ENCODE results near the gene SIRT2. TPM values are rescaled to one million over a fixed set of nuclear protein-coding genes. Genes with fewer than 3 reads are reported as not detected.

The SIRT2 gene
- total and polyA plus RNA-seq, 2 of the 13 experiments (the other 11 are each of a cell fraction or from before 2014, with no cell fraction given): 22.3 to 26.1 TPM

DNA sequence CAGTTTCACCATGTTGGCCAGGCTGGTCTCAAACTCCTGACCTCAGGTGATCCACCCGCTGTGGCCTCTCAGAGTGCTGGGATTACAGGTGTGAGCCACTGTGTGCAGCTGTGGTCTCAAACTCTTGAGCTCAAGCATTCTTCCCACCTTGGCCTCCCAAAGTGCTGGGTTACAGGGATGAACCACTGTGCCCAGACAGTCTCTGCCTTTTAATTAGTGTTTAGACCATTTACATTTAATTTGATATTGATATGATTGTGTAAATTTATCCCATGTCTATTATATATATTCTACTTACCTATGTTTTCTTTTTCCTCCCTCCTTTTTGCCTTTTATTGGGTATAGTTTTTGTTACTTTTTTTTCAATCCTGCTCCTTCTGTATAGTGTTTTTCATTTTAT lies 2.3 kb upstream of the SIRT2 start:
- WGBS (ENCODE audit: low lambda C conversion rate): 100% methylated on average over 1 of the region's 1 CpG
- Histone ChIP-seq H2AFZ (ENCODE audit: low read length) (no peak overlapping the region), H3K79me2 (ENCODE audit: insufficient read depth, low read length) (peaks cover 1% of the 10 kb centered on the region), H3K4me3 (replicated peaks in 1 of 3; ENCODE audit: insufficient read depth in 1 of 3, low read depth in 2 of 3, low read length in 3 of 3) (no peak overlapping the region), H3K27me3 (ENCODE audit: control insufficient read depth in 1 of 2, insufficient read depth in 2 of 2, low read length in 2 of 2) (no peaks in the 10 kb centered on the region; a peak in 1 of 5 replicates), H3K4me2 (ENCODE audit: low read depth, low read length) (peak overlapping the region; percentile 79; the same call in 1 of the 2 replicates), H3K36me3 (replicated peaks in 1 of 2; ENCODE audit: control insufficient read depth in 1 of 2, insufficient read depth in 2 of 2, low read length in 2 of 2) (peaks cover 4 to 12% of the 10 kb centered on the region in 2 experiments; a peak in 3 of 5 replicates), H3K27ac (ENCODE audit: extremely low read length, insufficient read depth, low read length) (no peak overlapping the region), H4K20me1 (ENCODE audit: insufficient read depth, low read length) (no peaks in the 10 kb centered on the region), H3K4me1 (ENCODE audit: insufficient read depth, low read length) (peaks cover 37% of the 10 kb centered on the region), H3K9ac (ENCODE audit: insufficient read depth, low read depth, low read length) (no peak overlapping the region), H3K9me3 (ENCODE audit: low read length) (no peaks in the 10 kb centered on the region)
- TF ChIP-seq ZNF354B (CRISPR knock-in tag; IDR thresholded peaks at IDR 0.05): peak; percentile 87; the same call in 1 of the 2 replicates
- TF ChIP-seq, protein P1, sequence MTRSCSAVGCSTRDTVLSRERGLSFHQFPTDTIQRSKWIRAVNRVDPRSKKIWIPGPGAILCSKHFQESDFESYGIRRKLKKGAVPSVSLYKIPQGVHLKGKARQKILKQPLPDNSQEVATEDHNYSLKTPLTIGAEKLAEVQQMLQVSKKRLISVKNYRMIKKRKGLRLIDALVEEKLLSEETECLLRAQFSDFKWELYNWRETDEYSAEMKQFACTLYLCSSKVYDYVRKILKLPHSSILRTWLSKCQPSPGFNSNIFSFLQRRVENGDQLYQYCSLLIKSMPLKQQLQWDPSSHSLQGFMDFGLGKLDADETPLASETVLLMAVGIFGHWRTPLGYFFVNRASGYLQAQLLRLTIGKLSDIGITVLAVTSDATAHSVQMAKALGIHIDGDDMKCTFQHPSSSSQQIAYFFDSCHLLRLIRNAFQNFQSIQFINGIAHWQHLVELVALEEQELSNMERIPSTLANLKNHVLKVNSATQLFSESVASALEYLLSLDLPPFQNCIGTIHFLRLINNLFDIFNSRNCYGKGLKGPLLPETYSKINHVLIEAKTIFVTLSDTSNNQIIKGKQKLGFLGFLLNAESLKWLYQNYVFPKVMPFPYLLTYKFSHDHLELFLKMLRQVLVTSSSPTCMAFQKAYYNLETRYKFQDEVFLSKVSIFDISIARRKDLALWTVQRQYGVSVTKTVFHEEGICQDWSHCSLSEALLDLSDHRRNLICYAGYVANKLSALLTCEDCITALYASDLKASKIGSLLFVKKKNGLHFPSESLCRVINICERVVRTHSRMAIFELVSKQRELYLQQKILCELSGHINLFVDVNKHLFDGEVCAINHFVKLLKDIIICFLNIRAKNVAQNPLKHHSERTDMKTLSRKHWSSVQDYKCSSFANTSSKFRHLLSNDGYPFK (CRISPR knock-in tag; IDR thresholded peaks at IDR 0.05; ENCODE audit: borderline replicate concordance): no peak
- ChIA-PET CTCF (ENCODE audit: low intra/inter-chr PET ratio, low total read pairs) (no interaction called here), POLR2A (interaction anchor here (2.2 to 2.5 kb wide), 2 partner anchors 50 to 70 kb away, joined by 16 to 21 read pairs; partner anchors contain the start of gene ECH1)
- no peak for ATAC-seq
- no peak for DNase-seq (ENCODE audit: low spot score)
- FAIRE-seq: no peak
- in situ Hi-C loops (cut with HindIII; ENCODE audit: extremely low pct_ligation_motif_present, low pct_unique_long_range_greater_than_20kb) (loop anchor here (25.0 kb wide), 1 partner anchor 164 kb away; the partner anchor contains the start of gene CAPN12), intact Hi-C loops (cut with micrococcal nuclease; ENCODE audit: unreplicated experiment) (no loop called here)
- BruUV-seq (replicated peaks): no TSS peak

DNA sequence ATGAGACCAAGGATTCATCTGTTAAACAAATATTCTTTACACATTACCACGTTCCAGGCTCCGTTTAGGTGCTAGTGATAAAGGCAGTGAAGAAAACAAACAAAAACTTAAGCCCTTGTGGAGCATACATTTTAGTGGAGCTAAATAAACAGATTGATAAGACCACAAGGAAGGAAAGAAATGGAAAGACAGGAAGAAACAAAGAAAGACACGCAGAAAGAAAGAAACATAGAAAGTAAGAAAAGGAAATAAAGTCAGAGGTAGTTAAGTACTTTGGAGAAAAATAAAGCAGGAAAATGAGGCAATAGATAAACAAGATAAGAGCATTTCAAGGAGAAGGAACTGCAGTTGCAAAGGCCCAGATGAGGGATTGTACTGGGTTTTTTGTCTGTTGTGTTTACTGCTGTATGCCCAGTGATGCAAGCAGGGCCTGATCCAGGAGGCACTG lies 1.3 kb upstream of the SIRT2 start:
- POLR2A ChIA-PET: interaction anchor here (1.1 to 2.5 kb wide), 13 partner anchors 22 to 282 kb away, joined by 3 to 24 read pairs (median 5); partner anchors contain the start of genes ACTN4, ECH1, EIF3K and FBXO17
- TF ChIP-seq, protein P2, sequence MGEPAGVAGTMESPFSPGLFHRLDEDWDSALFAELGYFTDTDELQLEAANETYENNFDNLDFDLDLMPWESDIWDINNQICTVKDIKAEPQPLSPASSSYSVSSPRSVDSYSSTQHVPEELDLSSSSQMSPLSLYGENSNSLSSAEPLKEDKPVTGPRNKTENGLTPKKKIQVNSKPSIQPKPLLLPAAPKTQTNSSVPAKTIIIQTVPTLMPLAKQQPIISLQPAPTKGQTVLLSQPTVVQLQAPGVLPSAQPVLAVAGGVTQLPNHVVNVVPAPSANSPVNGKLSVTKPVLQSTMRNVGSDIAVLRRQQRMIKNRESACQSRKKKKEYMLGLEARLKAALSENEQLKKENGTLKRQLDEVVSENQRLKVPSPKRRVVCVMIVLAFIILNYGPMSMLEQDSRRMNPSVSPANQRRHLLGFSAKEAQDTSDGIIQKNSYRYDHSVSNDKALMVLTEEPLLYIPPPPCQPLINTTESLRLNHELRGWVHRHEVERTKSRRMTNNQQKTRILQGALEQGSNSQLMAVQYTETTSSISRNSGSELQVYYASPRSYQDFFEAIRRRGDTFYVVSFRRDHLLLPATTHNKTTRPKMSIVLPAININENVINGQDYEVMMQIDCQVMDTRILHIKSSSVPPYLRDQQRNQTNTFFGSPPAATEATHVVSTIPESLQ (CRISPR knock-in tag; conservative IDR thresholded peaks at IDR 0.05): no peak
- TF ChIP-seq CEBPB (IDR thresholded peaks at IDR 0.05; ENCODE audit: borderline replicate concordance, low read depth, low read length) (peak; percentile 13; the same call in 1 of the 2 replicates), CENPT (CRISPR knock-in tag; IDR thresholded peaks at IDR 0.05; ENCODE audit: low read depth) (no peak), ZNF230 (CRISPR knock-in tag; IDR thresholded peaks at IDR 0.05) (no peak), GATAD2A (CRISPR knock-in tag; IDR thresholded peaks at IDR 0.05) (peak; percentile 19; the same call in 1 of the 2 replicates)
- TF ChIP-seq, protein P3, sequence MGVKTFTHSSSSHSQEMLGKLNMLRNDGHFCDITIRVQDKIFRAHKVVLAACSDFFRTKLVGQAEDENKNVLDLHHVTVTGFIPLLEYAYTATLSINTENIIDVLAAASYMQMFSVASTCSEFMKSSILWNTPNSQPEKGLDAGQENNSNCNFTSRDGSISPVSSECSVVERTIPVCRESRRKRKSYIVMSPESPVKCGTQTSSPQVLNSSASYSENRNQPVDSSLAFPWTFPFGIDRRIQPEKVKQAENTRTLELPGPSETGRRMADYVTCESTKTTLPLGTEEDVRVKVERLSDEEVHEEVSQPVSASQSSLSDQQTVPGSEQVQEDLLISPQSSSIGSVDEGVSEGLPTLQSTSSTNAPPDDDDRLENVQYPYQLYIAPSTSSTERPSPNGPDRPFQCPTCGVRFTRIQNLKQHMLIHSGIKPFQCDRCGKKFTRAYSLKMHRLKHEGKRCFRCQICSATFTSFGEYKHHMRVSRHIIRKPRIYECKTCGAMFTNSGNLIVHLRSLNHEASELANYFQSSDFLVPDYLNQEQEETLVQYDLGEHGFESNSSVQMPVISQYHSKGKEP (CRISPR knock-in tag; IDR thresholded peaks at IDR 0.05): no peak
- TF ChIP-seq, protein P4, sequence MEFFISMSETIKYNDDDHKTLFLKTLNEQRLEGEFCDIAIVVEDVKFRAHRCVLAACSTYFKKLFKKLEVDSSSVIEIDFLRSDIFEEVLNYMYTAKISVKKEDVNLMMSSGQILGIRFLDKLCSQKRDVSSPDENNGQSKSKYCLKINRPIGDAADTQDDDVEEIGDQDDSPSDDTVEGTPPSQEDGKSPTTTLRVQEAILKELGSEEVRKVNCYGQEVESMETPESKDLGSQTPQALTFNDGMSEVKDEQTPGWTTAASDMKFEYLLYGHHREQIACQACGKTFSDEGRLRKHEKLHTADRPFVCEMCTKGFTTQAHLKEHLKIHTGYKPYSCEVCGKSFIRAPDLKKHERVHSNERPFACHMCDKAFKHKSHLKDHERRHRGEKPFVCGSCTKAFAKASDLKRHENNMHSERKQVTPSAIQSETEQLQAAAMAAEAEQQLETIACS (CRISPR knock-in tag; IDR thresholded peaks at IDR 0.05): no peak

More for the DNA sequence above, 1.3 kb upstream of the SIRT2 start:
- peaks cover 4 to 12% of the 10 kb centered on the region in 2 experiments; a peak in 3 of 5 replicates for H3K36me3 ChIP-seq (replicated peaks in 1 of 2; ENCODE audit: control insufficient read depth in 1 of 2, insufficient read depth in 2 of 2, low read length in 2 of 2)
- 0% methylated on average over 3 of the region's 3 CpGs for WGBS (ENCODE audit: low lambda C conversion rate)
- H2AFZ ChIP-seq (ENCODE audit: low read length): no peak overlapping the region
- peak overlapping the region; percentile 72 for H3K9ac ChIP-seq (ENCODE audit: insufficient read depth, low read depth, low read length)
- H3K27me3 ChIP-seq (ENCODE audit: control insufficient read depth in 1 of 2, insufficient read depth in 2 of 2, low read length in 2 of 2): no peaks in the 10 kb centered on the region; a peak in 1 of 5 replicates
- no peak for FAIRE-seq
- peaks cover 37% of the 10 kb centered on the region for H3K4me1 ChIP-seq (ENCODE audit: insufficient read depth, low read length)
- intact Hi-C loops (cut with micrococcal nuclease; ENCODE audit: unreplicated experiment): no loop called here
- H3K27ac ChIP-seq (ENCODE audit: extremely low read length, insufficient read depth, low read length): peak overlapping the region; percentile 73
- no peaks in the 10 kb centered on the region for H3K9me3 ChIP-seq (ENCODE audit: low read length)
- H3K4me3 ChIP-seq (replicated peaks in 1 of 3; ENCODE audit: insufficient read depth in 1 of 3, low read depth in 2 of 3, low read length in 3 of 3): peak overlapping the region; percentile 73 to 87 (median 83); a peak in 5 of 6 replicates
- no peak for ATAC-seq
- peaks cover 1% of the 10 kb centered on the region for H3K79me2 ChIP-seq (ENCODE audit: insufficient read depth, low read length)
- CTCF ChIA-PET (ENCODE audit: low intra/inter-chr PET ratio, low total read pairs): no interaction called here
- no peak for DNase-seq (ENCODE audit: low spot score)
- no TSS peak for BruUV-seq (replicated peaks)
- in situ Hi-C loops (cut with HindIII; ENCODE audit: extremely low pct_ligation_motif_present, low pct_unique_long_range_greater_than_20kb): loop anchor here (25.0 kb wide), 1 partner anchor 163 kb away; the partner anchor contains the start of gene CAPN12
- H3K4me2 ChIP-seq (ENCODE audit: low read depth, low read length): peak overlapping the region; percentile 79
- H4K20me1 ChIP-seq (ENCODE audit: insufficient read depth, low read length): no peaks in the 10 kb centered on the region

All from HepG2 (cell line).